ENCODE results near the gene LMO1.

DNA sequence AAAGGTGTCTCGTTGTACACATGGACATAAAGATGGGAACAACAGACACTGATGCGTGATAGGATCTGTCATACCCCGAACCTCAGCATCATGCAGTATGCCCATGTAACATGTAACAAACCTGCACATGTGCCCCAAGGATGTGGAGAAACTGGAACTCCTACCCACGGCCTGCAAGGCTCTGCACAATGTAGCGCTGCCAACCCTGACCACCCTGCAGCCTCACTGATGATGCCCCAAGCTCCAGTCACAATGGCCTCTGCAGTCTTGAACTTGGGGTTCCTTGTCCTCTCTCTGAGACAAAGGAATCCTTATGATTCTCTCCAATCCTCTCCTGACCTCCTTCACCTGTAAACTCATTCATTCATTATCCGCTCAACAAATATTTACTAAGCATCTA lies 14.2 kb downstream of the LMO1 start:
- TF ChIP-seq, protein P1, sequence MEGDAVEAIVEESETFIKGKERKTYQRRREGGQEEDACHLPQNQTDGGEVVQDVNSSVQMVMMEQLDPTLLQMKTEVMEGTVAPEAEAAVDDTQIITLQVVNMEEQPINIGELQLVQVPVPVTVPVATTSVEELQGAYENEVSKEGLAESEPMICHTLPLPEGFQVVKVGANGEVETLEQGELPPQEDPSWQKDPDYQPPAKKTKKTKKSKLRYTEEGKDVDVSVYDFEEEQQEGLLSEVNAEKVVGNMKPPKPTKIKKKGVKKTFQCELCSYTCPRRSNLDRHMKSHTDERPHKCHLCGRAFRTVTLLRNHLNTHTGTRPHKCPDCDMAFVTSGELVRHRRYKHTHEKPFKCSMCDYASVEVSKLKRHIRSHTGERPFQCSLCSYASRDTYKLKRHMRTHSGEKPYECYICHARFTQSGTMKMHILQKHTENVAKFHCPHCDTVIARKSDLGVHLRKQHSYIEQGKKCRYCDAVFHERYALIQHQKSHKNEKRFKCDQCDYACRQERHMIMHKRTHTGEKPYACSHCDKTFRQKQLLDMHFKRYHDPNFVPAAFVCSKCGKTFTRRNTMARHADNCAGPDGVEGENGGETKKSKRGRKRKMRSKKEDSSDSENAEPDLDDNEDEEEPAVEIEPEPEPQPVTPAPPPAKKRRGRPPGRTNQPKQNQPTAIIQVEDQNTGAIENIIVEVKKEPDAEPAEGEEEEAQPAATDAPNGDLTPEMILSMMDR (IDR thresholded peaks at IDR 0.05; ENCODE audit: insufficient read depth, low read length, poor library complexity, severe bottlenecking): no peak
- no peak for TF ChIP-seq EZH2phosphoT487 (conservative IDR thresholded peaks at IDR 0.05; ENCODE audit: low read length)
